ENCODE measurements around the gene NSUN2.
"Not testable (repeated sequence)": the region's sequence is repeated elsewhere in the genome, so short reads cannot be mapped to it uniquely, and the experiment has no call there.

Gene NSUN2

GRCh38 chr5:6632888-6633468, at the start of gene NSUN2, which contains the start of gene SRD5A1:
Gene NSUN2, minus strand, starts transcription at chr5:6633044. Its CDS starts 65 bp downstream, at chr5:6632979.
Gene SRD5A1, plus strand, starts transcription at chr5:6633440. Its CDS starts 137 bp downstream, at chr5:6633577.
- DNase-seq, result peak; percentile 91 to 94

DNA sequence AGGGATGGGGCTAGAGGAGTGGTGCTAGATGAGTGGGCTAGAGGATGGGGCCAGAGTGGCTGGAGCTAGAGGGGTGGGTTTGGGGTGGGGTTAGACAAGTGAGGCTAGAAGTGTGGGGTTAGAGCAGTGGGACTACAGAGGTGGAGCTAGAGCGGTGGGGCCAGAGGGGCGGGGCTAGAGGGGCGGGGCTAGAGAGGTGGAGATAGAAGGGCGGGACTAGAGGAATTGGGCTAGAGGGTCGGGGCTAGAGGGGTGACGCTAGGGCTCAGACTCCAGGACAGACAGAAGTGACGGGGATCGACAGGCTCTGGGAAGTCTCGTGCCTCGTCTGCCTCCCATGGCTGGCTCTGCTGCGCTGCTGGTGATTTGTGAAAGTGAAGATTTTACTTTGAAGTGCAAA, 49.4 kb upstream of the NSUN2 start:
- no peak for DNase-seq

DNA sequence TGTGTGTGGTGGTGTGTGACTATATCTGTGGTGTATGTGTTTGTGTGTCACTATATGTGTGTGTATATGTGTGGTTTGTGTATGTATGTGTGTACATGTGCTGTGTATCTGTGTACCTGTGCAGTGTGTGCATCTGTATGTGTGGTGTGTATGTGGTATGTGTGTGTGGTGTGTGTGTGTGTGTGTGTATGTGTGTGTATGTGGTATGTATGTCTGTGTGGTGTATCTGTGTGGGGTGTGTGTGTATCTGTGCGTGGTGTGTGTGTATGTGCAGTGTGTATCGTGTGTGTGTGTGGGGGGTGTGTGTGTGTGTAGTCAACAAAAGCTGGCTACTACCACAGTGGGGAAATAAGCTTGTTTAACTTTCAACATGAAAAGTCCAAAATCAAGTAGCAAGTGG, 48.8 kb upstream of the NSUN2 start:
- DNase-seq, result no peak

- no peak for DNase-seq
Observed at GRCh38 chr5:6680922-6681321, 48.1 kb upstream of the NSUN2 start.

DNA sequence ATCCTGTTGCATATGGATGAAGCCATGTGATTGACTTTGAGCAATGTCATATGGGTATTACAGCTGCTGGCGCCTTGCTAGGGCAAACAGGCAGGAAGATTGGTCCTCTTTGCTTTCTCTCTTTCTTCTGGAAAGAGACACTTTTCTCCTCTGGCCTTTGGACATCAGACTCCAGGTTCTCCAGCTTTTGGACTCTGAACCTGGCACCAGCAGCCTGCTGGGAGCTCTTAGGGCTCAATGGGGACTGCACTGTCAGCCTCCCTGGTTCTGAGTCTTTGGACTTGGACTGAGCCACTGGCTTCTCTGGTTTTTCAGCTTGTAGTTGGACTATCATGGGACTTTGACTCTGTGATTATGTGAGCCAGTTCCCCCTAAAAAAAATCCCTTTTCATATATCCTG, 45.5 kb upstream of the NSUN2 start:
- DNase-seq, result no peak

DNA sequence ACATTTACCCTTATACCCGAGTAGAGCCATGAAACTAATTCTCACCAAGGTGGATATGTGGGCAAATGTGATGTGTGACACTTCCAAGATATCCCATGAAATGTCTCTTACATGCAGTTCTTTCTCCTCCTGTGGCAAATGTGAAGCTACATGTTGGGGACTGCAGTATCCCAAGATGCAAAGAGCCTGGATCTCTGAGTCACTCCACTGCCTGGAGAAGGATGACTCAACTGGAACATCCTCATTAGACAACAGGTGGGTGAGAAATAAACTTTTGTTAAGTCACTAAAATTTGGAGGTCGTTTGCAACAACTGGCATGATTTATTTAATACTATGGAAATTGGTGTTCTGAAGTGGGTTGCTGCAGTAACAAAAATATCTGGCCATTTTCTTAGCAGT, 43.9 kb upstream of the NSUN2 start:
- DNase-seq, result no peak

DNA sequence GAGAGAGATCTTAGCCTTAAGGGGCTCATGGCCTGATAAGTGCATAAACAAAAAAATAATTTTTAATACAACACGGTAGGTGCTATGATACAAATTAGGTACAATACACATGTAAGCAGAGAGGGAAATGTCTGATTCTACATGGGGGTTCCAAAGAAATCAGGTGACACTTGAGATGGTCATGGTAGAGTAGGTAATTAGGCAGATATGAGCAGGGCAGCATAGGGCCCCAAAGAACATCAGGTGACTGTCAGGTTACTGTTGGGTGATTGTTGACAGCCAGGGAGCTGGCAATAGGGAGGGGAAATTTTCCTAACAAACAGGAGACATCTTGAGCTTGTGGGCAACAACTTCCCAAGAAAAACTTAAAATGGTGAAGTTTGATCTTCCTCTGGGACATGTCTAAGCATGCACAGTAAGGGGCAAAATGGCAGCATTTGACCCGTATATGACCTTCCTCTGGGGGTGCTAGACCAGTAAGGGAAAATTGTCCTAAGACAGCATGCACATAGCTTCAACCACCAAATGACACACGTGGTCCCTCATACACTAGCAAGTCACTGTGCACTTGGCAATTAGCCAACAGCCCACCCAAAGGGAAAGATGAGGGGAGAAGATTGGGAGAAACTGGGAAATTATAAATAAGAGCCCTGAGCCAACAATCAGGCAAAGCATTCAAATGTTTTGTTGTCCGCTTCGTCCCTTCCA, 43.1 kb upstream of the NSUN2 start:
- no peak for DNase-seq

DNA sequence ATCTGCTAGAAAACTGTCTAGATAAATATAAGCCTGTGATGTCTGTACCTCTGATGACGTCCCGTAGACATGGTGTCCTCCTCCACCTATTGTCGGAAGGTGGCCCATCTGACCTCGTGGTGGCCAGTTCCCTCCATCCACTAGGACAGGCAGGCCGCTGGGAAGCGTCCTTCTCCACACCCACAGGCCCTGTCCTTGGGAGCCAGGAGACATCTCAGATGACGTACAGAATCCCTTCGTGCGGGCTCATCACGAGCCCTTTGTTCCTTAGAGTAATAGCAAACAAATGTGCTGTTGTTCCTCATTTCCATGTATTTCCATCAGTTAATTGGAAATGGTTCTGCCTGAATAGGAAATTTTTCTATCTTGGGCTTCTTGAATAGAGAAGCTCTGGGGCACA, 42.0 kb upstream of the NSUN2 start:
- no peak for DNase-seq

DNA sequence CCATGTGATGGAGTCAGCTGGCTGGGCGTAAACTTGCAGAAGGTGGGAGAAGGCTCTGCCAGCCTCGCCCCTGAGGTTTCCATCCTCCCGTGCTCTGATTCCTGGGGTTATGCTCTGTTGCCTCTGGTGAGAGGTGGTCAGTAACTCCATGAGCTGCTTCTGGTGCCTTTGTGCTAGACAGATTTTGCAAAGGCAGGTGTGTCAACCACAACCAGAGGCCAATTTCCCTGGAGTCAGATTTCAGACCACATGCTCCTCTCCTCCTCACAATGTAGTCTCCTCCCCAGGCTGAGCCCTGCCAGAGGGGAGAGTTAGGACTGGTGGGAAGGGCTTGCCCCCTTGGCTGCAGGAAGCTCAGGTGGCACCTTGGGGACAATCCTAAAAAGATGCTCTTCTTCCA, 41.6 kb upstream of the NSUN2 start:
- peak in 1 of 2 experiments; percentile 19 for DNase-seq

- no peak for DNase-seq
Observed at GRCh38 chr5:6673963-6674362, 41.1 kb upstream of the NSUN2 start.

DNA sequence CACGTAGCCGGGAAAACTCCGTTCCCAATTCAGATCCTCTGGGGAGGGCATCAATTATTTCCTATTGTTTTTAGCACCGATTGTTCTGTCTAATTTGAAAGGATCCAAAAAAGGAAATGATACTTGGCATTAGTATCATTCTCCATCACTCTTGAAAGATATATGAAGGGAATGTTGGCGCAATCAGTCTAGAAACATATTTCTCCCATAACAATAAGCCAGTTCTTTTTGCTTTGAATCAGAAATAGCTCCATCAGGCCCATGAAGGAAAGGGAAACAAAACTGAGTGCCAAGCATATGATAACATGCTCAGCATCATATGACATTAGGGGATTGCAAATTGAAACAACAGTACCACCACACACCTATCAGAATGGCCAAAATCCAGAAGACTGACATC, 40.2 kb upstream of the NSUN2 start:
- no peak for DNase-seq

- DNase-seq, result not testable (repeated sequence)
Observed at GRCh38 chr5:6668717-6669116, 35.9 kb upstream of the NSUN2 start.

GRCh38 chr5:6667648-6668047, 34.8 kb upstream of the NSUN2 start:
- no peak for DNase-seq

DNA sequence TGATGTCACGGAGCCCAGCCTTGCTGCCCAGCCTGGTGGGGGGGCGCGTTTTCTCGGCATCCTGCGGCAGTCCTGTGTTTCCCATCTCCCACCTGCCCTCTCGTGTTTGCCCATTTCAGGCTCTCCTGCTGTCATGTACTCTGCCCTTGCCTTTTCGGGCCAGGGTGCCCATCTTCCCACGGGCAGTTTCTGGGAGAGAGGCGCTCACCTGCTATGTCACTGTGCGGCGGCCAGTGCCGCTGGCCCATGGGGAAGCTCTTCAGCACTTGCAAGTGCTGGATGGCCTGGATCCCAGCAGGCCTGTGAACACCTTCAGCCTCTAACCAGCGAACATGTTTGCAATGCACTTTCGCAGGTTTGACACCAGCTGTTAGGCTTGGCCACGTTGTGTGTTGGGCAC, 33.9 kb upstream of the NSUN2 start:
- no peak for DNase-seq

DNA sequence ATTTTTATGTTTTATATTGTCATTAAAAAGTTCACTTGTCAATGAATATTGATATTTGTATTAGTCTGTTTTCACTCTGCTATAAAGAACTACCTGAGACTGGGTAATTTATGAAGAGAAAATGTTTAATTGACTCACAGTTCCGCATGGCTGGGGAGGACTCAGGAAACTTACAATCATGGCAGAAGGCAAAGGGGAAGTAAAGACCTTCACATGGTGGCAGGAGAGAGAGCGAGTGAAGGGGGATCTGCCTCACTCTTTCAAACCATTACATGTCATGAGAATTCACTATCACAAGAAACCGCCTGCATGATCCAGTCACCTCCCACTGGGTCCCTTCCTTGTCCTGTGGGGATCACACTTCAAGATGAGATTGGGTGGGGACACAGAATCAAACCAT, 27.8 kb upstream of the NSUN2 start:
- no peak for DNase-seq

- DNase-seq, result no peak
Observed at GRCh38 chr5:6659941-6660684, 27.3 kb upstream of the NSUN2 start.

DNA sequence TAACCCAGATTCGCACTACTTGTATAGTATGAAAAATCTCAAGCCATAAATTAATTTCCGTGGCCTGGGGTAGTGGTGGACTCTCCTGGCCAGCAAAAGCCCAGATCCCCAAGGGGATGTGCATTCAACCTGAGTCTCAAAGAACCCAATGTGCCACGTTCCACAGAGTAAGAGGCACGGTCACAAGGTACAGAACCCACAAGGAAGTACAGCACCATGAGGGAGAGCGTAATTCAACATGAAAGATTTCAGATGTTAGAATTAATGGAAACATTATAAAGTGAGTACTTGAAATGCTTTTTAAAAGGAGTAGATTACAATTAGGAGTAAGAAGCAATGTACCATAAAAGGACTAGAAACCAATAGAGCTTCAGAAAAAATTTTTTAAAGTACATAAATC, 23.8 kb upstream of the NSUN2 start:
- no peak for DNase-seq

GRCh38 chr5:6655432-6655831, 22.6 kb upstream of the NSUN2 start:
- no peak for DNase-seq

GRCh38 chr5:6652025-6652424, 19.2 kb upstream of the NSUN2 start:
- no peak for DNase-seq

DNA sequence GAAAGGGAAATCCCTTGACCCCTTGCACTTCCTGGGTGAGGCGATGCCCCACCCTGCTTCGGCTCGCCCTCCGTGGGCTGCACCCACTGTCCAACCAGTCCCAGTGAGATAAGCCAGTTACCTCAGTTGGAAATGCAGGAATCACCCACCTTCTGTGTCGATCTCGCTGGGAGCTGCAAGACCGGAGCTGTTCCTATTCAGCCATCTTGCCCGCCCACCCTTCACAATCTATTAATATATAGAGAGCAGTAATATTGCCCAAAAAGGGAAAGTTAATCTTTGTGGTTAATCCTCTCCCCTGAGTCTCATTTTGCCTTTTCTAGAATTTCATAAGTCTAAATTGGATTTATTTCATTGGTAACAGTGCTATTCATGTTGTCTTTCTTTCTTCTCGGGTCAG, 16.8 kb upstream of the NSUN2 start:
- no peak for DNase-seq

DNA sequence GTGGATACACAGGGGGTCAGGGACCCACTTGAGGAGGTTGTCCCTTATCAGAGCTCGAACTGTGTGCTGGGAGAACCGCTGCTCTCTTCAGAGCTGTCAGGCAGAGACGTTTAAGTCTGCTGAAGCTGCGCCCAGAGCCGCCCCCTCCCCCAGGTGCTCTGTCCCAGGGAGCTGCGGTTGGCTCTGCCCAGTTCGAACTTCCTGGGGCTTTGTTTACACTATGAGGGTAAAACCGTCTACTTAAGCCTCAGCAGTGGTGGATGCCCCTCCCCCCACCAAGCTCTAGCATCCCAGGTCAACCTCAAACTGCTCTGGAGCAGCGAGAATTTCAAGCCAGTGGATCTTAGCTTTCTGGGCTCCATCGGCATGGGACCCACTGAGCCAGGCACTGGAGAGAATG, 16.3 kb upstream of the NSUN2 start:
- no peak for DNase-seq

DNA sequence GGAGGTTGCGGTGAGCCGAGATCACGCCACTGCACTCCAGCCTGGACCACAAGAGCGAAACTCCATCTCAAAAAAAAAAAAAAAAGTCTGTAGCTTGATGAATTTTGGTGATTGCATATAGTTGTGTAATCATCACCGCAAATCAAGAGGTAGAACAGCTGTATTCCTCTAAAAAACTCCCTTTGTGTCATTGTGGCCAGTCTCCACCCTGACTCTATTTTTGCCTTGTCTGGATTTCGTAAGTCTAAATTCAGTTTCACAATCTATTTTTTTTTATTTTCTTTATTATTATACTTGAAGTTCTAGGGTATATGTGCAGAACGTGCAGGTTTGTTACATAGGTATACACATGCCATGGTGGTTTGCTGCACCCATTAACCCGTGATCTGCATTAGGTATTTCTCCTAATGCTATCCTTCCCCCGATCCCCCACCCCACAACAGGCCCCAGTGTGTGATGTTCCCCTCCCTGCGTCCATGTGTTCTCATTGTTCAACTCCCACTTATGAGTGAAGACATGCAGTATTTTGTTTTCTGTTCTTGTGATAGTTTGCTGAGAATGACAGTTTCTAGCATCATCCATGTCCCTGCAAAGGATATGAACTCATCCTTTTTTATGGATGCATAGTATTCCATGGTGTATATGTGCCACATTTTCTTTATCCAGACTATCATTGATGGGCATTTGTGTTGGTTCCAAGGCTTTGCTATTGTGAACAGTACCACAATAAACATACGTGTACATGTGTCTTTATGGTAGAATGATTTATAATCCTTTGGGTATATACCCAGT, 12.9 kb upstream of the NSUN2 start:
- not testable (repeated sequence) for DNase-seq

DNA sequence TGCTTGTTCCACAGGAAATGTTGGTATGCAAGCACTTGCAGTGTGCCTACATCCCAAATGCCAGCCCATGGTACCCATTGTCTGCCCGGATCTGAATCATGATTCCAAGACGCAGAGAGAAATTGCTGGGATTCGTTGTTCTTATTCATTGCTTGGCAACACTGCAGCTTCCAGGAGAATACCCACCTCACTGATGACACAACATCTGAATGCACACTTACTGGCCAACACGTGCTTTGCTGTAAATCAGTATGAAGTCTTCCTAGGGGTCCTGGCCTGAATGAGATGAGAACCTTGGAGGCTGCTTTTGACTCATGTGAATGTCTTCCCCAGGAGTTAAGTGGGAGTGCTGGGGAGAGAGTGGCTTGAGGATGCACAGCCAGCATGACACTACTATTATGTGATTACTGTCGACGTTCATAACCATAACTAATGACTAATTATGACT, 12.0 kb upstream of the NSUN2 start:
- no peak for DNase-seq
